HG02571 (cell line): ENCODE data around the gene DEDD.
A peak's percentile ranks its signal among the peaks of the same experiment; 100 is the strongest.

Experiments
- ATAC-seq: cut with Tn5 transposase; IDR thresholded peaks from one replicate; pipeline ENCODE4 v1.9.1; 2021; ENCODE audit warnings: mild to moderate bottlenecking, moderate library complexity; ENCODE audit not compliant: unreplicated experiment

The DEDD gene

DNA sequence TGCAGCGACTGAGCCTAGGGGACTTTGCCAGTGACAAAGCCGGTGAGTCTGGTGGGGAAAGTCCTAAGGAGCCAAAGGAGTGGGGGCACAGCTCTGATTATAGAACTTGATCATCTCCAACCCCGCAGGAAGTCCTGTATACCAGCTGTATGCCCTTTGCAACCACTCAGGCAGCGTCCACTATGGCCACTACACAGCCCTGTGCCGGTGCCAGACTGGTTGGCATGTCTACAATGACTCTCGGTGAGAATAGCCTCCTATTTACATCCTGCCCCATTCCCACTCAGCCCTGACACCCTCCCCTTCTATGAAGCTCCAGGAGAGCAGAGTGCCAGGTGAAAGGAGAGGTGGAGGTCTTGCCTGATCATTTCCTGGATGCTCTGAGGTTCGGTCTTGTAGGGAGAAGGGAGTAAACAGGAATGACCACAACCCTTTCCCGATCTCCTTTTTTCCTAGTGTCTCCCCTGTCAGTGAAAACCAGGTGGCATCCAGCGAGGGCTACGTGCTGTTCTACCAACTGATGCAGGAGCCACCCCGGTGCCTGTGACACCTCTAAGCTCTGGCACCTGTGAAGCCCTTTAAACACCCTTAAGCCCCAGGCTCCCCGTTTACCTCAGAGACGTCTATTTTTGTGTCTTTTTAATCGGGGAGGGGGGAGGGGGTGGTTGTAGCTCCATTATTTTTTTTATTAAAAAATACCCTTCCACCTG lies 32.6 kb upstream of the DEDD start:
- ATAC-seq: no peak

DNA sequence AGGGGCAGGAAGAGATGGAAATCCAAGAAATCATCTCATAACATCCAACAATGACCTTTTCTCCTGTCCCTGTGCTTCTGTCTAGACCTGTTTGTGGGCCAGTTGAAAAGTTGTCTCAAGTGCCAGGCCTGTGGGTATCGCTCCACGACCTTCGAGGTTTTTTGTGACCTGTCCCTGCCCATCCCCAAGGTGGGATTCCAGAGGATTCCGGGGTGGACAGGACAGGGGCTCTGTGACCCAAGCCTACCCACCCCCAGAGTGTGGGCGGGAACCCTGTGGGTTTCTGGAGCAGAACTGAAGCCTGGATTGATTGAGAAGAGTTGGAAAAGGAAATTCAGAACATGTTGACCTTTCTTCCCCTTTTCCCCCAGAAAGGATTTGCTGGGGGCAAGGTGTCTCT lies 31.3 kb upstream of the DEDD start:
- no peak for ATAC-seq

DNA sequence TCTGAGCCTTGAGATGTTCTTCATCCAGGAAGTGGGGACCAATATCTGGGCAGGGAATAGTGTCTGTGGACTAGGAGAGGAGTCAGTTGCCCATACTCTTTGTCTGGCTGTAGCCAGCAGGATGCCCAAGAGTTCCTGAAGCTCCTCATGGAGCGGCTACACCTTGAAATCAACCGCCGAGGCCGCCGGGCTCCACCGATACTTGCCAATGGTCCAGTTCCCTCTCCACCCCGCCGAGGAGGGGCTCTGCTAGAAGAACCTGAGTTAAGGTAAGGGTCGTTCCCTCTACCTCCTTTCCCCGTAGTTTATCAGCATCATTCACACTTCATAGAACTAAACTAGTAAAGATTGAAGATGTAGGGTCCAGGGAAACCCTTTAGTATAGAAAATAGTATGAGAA lies 30.3 kb upstream of the DEDD start:
- no peak for ATAC-seq

DNA sequence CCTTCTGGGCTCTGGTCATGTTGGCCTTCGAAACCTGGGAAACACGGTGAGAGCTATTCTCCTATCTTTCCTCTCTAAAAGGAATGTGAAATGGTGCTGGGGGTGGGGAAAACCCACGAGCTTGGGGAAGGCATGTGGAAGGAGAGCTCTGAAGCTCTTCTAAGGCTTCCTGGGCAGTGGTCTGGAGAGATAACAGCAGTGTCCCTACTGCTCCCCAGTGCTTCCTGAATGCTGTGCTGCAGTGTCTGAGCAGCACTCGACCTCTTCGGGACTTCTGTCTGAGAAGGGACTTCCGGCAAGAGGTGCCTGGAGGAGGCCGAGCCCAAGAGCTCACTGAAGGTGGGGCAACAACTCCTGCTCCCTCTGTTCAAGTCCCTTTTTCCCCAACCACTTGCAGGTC lies 29.6 kb upstream of the DEDD start:
- no peak for ATAC-seq

DNA sequence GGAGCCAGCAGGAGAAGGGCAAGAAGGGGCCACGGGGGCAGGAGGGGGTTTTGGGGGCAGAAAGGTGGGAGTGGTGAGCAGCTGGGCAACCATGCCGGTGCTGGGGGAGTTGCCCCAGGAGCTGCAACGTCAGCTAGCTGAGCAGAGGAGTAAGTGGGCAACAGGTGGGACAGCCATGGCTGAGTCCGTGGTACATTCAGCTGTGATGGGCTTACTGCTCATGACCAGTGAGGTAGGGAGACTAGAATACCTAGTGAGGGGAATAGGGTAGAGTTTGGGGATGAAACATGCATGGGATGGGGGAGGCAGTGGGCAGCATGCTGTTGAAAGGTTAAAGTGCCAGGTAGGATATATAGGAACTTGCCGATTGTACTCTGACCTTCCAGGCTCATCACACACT lies 29.2 kb upstream of the DEDD start:
- no peak for ATAC-seq

DNA sequence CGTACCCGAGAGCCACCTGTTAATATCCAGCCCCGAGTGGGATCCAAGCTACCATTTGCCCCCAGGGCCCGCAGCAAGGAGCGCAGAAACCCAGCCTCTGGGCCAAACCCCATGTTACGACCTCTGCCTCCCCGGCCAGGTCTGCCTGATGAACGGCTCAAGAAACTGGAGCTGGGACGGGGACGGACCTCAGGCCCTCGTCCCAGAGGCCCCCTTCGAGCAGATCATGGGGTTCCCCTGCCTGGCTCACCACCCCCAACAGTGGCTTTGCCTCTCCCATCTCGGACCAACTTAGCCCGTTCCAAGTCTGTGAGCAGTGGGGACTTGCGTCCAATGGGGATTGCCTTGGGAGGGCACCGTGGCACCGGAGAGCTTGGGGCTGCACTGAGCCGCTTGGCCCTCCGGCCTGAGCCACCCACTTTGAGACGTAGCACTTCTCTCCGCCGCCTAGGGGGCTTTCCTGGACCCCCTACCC lies 28.2 kb upstream of the DEDD start:
- no peak for ATAC-seq

DNA sequence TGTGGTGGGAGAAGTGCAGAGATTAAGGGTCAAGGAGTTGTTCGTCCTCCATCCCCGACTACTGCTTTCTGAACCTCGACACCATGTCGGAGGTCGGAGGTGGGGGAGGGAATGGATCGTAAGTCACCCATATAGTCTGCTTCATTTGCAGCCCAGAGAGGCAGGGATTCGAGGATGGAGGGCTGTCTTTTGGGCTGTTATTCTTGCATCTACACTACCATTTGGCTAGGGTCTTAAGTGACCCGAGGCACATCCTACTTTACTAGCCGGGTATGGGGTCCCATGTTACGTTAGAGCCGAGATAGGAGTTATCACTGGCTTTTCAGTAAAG lies 27.4 kb upstream of the DEDD start:
- no peak for ATAC-seq

DNA sequence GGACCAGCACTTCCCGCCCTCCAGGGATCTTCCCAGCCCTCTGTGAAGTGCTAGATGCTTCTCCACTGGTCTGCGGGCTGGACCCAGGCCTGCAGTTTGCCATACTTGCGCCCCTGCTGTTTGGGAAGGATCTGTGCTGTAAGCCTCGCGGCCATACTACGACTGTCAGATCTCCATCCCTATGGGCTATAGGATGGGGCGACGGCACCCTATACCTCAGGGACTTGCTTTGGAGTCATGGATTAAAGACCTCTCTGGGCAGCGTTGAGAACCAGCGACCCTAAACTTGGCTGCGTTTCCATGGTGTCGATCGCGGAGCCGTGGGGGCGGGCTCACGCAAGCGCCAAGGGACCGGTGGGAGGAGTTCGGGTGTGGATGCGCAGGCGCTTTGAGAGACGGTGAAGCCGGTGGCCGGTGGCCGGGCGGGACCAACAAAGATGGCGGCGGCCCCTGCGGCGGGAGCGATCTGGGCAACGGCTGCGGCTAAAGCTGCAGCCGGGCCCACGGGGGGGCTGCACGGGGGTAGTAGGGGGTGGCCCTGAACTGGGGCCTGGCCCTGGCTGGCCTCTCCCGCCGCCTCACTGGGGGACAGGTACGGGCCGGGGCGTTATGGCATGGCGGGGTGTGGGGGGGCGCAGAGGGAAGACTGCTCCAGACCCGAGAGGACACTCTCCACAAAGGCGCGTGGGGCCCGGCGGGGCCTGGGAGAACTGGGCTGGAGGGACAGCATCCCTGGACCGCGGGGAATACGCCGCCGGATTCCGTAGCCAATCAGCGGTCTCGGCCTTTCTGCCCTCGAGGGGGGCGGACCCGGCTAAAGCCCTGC lies 26.8 kb upstream of the DEDD start, which contains the start of gene USP21:
Gene USP21, plus strand, starts transcription at position 414 of the 826 bp plus-strand sequence. CDS start 1,141 bp downstream, outside the sequence.
- ATAC-seq: peak; percentile 85

DNA sequence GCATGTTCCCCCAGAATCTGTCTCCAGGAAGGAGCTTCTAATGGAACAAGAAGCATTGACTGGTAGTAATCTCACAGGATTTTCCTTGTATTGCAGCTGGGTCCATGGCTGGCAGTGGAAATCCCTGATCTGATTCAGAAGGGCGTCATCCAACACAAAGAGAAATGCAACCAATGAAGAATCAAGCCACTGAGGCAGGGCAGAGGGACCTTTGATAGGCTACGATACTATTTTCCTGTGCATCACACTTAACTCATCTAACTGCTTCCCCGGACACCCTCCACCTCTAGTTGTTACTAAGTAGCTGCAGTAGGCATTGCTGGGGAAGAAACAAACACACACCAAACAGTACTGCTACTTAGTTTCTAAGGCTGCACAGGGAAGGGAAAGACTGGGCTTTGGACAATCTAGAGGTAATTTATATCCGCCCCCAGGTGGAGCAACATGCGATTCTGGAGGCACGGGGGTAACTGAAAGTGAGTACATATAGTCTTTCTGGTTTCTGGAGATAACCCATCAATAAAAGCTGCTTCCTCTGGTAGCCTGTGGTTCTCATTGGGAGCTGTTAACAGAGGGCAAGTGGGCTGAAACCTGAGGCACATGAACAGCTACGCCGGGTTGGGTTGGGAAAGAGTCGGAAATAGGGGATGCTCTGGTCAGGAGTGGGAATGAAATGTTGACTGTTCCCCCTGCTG lies 26.0 kb upstream of the DEDD start:
- ATAC-seq: no peak

DNA sequence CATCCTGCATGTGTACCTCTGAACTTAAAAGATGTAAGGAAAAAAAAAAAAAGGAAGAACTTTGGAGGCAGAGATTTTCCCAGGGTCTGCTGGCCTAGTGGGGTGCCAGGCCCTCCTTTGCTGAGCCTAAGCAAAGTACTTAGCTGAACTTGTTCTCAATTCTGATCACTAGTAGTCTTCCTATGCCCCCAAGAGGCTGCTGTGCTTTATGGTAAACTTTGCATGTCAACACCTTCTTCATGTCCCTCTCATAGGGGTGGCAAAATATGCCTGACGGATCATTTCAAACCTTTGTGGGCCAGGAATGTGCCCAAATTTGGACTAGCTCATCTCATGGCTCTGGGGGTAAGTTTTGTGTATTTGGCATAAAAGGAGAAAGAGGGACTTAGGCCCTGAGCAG lies 25.4 kb upstream of the DEDD start:
- no peak for ATAC-seq

DNA sequence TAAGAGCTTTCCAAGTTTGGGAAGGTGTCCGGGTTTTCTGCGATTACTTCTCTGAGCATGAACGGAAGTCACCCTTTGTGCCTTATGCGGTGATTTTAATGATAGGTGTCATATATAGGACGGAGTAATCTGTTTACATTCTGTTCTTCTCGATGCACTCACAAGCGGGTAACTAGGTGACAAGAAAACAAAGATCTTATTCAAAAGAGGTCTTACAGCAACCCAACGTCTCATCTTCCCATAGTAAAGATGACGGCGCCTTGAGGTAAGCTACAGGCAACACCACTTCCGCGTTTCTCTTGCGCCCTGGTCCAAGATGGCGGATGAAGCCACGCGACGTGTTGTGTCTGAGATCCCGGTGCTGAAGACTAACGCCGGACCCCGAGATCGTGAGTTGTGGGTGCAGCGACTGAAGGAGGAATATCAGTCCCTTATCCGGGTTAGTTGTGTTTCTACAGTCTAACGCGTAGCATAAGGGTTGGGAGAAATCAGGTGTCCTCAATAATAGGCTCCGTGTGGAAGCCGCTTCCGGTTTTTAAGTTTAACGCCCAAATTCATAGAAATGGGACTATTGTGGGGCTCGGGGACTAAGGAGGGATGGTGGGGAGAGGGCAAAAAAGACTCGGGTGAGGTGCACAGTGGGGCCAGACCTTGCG lies 21.3 kb upstream of the DEDD start, which contains the start of gene UFC1:
Gene UFC1, plus strand, starts transcription at position 297 of the 656 bp plus-strand sequence. Its CDS starts 20 bp downstream, at position 317.
- ATAC-seq: no peak

DNA sequence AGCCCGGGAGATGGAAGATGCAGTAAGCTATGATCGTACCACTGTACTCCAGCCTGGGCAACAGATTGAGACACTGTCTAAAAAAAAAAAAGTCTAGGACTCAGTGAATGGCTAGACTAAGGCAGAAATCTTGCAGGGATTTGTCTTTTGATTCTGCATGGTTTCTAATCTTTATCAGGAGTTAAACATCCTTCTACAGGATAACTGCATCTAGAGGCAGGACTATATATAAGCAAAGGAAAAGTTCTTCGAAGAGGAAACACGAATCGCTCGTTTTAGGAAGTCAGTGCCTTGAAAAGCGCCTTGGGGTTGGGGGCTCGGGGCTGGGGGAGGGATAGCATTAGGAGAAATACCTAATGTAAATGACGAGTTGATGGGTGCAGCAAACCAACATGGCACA lies 20.7 kb upstream of the DEDD start:
- no peak for ATAC-seq

DNA sequence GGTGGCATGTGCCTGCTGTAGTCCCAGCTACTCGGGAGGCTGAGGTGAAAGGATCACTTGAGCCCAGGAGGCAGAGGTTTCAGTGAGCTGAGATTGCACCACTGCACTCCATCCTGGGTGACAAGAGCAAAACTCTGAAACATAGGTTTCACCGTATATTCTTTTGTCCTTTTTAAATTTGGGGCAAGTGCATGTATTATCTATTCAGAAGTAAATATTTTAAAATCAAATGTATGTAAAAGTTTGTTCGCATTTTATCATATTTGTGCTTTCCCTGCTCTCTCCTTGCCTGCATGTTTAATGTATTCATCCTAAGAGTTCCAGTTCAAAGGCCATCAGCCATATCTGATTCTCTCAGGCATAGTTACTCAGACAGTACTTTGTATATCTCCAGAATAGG lies 13.4 kb upstream of the DEDD start:
- no peak for ATAC-seq

DNA sequence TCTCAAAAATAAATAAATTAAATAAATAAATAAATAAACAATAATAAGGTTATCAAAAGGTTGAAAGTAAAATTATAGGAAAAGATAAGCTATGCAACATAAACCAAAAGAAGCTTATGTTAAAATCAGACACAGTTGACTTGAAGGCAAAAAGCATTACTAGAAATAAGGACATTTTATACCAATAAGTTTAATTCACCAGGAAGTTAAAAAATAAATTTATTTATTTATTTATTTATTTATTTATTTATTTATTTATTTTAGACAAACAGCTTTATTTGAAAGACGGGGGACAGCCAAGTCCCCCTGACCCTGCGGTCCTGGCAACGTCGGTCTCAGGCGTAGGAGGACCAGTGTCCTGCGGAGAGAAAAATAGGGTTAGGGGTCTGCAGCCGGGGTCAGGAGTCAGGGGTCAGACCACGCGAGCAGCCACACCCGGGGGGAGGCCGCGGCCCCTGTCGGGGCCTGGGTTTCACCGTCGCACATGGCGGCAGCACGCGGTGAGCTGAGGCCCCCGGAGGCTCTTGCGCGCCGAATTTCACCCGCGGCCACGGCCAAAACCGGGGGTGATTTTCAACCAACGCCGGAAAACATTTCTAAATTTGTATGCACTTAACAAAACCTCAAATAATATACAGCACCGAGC lies 8.4 kb upstream of the DEDD start:
- ATAC-seq: no peak

DNA sequence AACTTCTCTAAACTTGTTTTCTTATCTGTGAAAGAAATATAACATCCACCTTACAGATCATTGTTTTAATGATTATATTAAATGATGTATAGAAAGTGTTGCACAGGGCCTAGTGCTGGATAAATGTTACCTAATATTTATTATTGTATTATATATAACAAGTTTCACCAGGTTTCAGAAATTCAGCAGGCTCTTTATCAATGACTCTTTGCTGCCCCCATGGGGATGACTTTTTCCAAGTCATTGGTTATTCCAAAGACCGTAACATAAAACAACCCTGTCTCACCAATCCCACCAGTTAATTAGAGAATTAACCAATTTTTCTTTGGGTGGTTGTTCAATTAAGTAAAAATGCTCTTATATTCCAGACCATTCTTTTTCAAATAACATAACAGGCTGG lies 7.3 kb upstream of the DEDD start:
- ATAC-seq: no peak

DNA sequence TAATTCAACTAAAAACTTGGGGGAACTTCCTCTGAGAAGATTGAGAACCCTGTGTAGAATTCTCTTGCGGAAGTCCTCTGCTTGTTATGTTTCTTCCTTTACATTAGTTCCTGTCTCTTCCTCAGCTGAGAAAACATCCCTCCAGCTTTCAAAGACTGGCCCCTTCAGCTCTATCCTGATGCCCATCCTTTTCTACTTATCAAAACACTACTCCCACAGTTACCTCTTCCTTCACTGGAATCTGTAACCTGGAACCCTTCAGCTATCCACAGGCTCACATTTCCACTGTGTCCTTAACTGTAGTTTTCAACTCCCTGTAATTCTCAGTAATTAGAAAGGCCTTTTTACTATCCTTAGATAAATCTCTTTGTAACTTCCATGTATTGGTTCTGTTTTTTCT lies 6.0 kb upstream of the DEDD start:
- no peak for ATAC-seq

DNA sequence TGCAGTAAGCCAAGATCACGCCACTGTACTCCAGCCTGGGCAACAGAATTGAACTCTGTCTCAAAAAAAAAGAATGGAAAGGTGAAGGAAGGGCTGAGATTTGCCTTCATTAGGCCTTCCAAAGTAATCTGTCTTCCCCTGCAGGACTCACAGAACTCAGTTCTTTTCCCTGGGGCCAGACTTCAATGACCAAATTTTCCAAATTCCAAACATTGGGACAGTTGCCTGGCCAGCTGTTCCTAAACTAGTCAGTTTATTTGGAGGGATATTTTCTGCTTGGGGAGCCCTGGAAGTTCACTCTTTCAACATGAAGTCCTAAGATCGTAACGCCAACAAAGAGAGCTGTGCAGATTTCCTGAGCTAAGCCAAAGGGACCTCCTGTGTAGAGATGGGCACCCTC lies 5.4 kb upstream of the DEDD start:
- ATAC-seq: no peak

DNA sequence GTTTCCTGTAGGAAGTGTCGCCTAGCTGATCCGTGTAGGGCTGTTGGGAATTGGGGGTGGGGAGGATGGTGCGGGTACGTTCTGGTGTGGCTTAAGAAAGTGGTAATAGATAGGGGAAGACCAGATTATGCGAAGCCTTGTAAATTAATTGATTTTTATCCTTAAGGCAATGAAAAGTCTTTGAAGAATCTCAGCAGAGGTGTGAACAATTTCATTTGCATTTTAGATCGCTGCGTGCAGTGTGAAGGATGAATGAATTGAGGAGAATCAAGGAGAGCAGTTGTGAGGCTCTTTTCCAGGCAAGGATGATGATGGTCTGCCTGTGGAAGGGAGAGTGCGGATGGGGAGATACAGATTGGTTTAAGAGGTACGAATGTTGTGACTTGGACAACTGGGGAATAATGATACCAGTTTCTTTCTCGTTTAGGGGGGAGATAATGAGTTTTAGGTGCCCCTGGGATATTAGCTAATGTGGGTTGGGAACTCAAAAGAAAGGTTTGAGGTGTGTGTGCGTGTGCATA lies 813 bp upstream of the DEDD start:
- no peak for ATAC-seq

DNA sequence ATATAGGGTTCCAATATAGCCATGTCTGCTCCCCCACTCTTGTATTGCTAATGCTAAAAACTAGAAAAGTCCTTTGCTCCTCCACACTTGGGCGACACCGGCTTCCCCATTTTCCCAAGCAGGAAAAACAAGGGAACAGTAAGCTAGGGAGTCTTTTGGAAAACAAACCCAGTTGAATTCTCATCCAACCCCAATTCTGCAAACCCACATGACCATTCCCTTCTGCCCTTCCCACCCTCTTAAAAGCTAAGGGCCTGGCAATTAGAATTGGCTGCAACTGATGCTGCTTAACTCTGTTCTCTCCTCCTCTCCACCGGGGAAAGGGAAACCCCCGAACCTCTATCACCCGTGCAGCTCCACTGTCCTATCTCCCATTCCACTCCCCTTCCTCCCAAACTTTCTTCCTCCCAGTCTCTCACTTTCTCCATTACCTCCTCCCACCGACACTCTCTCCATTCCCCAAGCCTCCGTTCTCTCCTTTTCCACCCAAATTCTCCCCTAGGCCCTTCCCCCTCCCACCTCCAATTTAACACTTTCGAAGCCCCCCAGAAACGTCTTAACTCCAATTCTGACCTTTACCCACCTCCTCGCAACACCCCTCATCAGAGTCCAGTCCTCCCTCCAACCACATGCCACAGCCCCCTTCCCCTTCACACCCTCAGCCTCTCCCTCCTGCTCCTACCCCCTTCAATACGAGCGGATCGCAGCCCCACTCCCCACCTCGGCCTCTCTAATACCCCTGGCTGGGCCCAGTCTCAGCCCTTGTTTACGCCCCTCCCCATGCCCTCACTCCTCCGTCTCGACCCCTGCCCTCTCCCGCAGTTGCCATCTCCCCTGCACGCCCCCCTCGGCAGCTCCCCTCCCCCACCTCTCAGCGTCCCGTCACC lies 701 bp downstream of the DEDD start:
- no peak for ATAC-seq
